HG02623 (cell line): Measurements from ENCODE around the gene POU1F1.
"Not testable (repeated sequence)": the region's sequence is repeated elsewhere in the genome, so short reads cannot be mapped to it uniquely, and the experiment has no call there.

Source experiments
- ATAC-seq: cut with Tn5 transposase; IDR thresholded peaks from one replicate; pipeline ENCODE4 v1.9.1; 2021; ENCODE audit warnings: moderate library complexity; ENCODE audit not compliant: unreplicated experiment

POU1F1 gene

DNA sequence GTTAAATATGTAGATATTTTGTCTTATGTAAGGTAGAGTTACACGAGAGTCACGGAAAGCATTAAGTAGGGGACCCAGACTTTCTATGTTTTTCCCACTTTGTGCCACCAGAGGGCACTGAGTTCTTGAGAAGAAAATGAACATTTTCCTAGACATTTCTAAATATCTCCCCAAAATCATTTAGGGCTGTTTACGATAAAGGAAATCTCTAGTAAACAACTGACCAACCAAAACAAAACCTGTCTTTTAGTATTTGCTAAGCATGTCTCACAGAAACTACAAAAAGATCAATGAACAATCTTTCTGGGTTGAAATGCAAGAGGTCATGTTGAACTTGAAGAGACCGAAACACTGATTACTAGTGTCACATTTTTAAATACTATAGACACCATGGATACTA is 16.1 kb downstream of the POU1F1 start:
- ATAC-seq: peak; percentile 82

DNA sequence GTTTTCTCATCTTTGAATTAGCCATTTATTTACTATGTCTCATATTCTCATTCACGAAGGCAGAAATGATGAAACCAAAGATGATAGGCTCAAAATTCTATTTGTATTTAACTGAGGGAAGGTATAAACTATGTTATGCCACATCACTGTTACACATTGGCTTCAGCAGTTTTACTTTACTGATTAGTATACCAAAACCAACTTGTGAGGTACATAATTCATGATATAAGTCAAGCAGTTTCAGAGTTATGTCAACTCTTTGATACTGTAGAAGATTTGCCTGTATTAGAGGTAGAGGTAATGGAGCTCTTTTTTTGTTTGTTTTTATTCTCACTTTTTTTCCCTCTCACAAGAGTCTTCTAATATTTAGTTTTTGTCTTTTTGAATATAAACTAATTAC is 26.4 kb downstream of the POU1F1 start:
- no peak for ATAC-seq

DNA sequence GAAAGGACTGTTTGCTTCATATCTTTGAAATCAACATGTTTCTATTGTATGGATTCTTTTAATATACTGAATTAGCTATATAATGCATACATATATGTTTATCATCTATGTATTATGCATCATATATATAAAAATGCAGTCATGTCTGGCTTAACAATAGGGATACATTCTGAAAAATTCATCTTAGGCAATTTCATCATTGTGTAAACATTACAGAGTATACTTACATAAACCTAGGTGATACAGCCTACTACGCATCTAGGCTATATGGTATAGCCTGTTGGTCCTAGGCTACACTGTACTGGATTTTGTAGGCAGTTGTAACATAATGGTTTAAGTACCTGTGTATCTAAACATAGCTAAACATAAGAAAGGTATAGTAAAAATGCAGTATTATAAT is 27.6 kb downstream of the POU1F1 start:
- ATAC-seq: no peak

- not testable (repeated sequence) for ATAC-seq
Measured at GRCh38 chr3:87248231-87248630, 28.2 kb downstream of the POU1F1 start.

DNA sequence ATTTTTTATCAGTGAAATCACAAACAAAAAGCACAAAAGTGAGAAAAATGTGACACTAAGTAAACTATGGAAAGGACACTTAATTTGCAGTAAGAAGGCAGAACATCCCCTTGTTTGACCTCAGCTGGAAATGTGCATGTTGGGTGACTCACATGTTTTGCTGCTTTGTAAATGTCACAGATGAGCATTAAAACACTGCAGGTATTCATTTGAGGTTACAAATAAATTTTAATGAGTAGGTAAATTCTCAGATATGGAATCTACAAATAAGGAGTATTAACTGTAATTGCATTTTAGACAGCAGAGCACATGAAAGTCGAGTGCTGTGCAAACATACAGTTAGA is 29.0 kb downstream of the POU1F1 start:
- no peak for ATAC-seq

- ATAC-seq: no peak
Measured at GRCh38 chr3:87246662-87247429, 29.5 kb downstream of the POU1F1 start.

DNA sequence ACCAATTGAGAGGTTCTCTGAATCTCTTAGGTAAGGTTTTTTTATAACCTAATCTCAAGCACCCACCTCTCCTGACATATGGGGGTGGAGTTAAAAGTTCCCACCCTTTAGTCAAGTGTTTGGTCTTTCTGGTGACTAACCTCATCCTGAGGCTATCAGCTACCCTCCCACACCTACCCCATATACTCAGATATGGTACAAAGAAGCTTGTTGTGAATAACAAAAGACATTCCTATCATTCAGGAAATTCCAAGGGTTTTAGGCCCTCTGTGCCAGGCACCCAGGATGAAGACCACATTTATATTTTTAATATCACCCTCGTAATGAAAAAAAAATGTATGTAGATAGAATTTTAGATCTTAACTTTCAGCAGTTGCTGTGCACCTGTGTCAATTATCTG is 40.3 kb downstream of the POU1F1 start:
- no peak for ATAC-seq

- ATAC-seq: no peak
Measured at GRCh38 chr3:87233805-87234204, 42.6 kb downstream of the POU1F1 start.

- no peak for ATAC-seq
Measured at GRCh38 chr3:87229113-87229512, 47.3 kb downstream of the POU1F1 start.

GRCh38 chr3:87228316-87228715 is 48.1 kb downstream of the POU1F1 start:
- ATAC-seq: no peak

GRCh38 chr3:87227835-87228144 is 48.6 kb downstream of the POU1F1 start:
- no peak for ATAC-seq

GRCh38 chr3:87227104-87227834 is 49.1 kb downstream of the POU1F1 start, which contains the start of gene CHMP2B:
Gene CHMP2B (plus strand): TSS chr3:87227309. CDS start chr3:87227523, 214 bp downstream.
- peak; percentile 97 for ATAC-seq

GRCh38 chr3:87225659-87226058 is 50.7 kb downstream of the POU1F1 start:
- ATAC-seq: no peak

DNA sequence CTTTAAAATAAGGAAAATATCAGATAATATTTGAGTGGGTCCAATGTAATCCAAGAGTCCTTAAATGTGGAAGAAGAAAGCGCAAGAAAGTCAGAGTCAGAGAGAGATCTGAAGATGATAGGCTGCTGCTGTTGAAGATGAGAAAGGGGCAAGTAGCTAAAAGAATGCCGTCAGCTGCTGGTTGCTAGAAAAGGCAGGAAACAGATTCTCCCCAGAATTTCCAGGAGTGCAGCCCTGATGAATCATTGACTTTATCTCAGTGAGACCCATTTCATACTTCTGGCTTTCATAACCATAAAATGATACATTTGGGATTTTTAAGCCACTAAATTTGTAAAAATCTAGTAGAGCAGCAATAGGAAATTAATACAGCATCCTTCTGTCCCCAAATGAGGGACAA is 56.8 kb downstream of the POU1F1 start:
- ATAC-seq: no peak

- no peak for ATAC-seq
Measured at GRCh38 chr3:87218560-87218959, 57.8 kb downstream of the POU1F1 start.
